Posterior cingulate gyrus (tissue), 11 donors: Measurements from ENCODE around the gene MYO18B.
A peak's percentile ranks its signal among the peaks of the same experiment; 100 is the strongest.

Source experiments
- DNase-seq, 10 donors: peaks; one replicate each; pipeline versions ENCODE4 v3.0.0 to v3.0.0-alpha.2; 2020 to 2021; ENCODE audit warnings: mixed read lengths in 3 of 10
- intact Hi-C: fragments of 100-400 bp; cut with DNase I; formaldehyde crosslinking; loops from one replicate; pipeline ENCODE4 v1.15.1; 2023

The MYO18B gene

DNA sequence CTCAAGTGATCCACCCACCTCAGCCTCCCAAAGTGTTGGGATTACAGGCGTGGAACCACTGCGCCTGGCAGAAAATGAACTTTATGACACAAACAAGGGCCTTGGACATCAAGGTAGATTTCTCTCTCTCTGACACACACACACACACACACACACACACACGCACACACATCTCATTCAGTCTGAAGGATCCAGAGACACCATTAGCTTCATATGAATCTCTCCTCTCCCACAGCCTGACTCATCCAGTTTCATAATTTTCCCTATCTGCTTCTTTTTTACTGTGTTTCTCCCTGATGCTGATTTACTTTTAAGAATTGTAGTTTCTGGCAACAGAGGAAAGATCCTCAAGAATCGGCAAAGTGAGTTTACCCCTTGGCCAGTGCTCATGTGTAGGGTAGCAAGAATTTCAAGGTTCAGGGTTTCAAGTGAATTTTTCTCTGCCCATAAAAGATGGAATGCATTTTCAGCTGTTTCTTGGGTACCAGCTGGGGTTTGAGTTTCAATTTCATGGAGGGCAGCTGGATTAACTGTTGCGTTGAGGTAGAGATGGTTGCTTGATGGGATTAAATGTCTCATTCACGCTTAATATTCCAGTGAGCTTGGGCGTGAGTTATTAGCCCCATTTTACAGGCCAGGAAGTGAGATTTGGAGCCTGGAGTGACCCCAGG is 3.5 kb downstream of the MYO18B start:
- no peak for DNase-seq
- intact Hi-C loops, result no loop called here

DNA sequence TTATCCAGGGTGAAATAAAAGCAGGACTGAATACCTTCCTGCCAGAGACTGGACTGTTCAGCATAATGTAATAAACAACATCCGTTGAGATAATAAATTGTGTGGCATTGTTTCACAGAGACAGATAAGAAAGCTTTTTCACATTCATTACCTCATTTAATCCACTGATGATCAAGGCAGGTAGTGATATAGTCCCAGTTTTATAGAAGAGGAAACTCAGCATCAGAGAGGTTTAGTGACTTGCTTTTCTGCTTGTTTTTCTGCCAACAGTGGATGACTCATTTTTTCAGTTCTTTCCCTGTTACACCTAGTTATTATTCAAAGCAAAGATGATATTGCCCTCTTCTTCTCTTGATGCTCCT is 4.0 kb downstream of the MYO18B start:
- intact Hi-C loops, result no loop called here
- DNase-seq, result no peak

DNA sequence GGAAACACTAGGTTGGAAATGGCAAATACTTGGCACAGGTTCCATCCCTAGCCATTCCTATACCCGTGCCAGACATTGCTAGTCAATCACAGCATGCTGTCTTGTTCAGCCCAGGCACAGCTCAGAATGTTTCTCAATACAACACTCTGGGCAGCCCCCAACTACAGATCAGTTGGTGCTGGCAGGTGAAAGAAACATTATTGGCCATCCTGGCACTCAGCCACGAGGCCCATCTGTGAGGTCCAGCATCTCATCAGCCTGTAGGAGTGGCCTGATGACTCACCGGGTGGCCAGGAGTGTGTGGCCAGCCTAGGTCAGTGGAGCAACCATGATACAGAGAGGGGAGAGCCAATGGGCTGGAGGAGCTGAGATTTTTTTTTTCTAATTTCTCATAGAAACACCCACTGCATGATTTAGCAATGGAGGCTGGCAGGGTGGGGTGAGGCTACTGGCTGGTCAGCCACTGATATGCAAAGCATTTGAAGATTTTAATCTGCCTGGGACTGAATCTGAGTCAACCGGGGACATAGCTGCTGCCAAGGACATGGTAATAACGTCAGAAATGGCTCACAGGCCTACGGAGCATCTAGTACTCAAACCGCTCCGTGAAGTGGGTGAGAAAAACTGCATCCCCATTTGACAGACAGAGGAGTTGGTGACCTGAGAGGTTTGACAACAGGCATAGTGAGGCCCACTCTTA is 5.4 kb downstream of the MYO18B start:
- intact Hi-C loops, result no loop called here
- peak in 1 of 10 donors; percentile 61 for DNase-seq

DNA sequence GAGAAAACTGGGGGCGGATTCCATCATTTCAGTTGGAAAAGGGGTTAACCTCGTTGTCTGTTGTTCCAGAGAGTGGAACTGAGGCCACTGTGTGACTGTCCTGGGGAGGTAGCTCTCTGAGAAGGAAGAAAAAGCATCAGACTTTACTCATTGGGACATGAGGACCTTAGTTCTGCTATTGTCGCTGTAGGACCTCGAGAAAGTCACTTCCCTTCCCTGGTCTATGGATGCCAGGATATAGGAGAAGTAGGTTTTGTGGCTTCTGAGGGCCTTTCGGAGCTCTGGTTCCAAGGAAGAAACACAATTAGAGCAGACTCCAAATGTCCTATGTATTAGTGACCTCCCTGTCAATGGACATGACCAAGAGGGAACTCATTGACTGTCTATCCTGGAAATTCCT is 6.2 kb downstream of the MYO18B start:
- intact Hi-C loops, result no loop called here
- DNase-seq, result no peak

DNA sequence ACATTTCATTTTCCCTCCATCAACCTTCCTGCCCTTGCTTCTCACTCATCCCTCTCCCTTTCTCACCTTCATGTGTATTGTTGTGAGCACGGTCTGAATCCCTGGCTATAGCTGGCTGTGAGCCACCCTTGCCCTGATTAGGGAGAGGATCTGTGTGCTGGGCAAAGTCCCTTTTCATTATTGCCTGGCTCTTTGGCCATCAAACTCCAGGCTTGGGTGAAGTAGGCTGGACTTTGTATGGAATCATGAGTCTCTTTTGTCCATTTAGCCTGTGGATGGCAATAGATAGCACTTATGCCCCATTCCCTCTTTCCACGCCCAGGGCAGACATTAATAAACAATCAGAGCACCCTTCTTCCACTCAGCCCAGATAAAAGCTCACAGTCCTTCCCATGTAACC is 6.7 kb downstream of the MYO18B start:
- intact Hi-C loops, result no loop called here
- DNase-seq, result no peak

DNA sequence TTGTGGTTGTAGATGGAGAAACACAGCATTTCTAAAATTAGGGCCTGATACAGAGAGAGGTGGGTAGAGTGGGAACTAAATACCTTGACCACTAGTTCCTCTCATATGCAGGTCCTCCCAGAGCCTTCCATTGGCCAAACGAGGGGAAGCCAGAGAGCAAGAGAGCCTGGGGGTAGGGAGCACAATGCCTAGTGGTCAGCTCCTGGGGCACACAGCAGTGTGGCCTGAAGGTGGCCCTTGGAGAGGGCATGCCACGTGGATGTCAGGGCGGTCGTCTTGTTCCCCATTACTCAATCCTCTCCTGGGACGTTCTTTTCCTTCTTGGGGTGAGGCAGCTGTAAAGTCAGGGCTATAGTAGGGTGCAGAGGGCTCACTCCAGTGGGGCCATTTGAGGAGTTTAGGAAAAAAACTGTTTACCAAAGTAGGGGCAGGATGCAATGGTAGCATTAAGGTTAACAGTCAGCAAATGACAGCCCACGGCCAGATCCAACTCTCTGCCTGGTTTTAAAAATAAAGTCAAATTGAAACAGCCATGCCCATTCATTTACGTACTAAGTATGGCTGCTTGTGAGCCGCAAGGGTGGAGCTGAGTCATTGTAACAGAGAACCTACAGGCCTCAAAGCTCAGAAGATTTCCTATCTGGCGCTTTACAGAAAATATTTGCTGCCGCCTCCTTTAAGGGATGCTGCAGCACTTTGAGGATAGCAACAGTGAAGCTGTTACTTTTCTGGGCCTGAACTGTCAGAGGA is 7.6 kb downstream of the MYO18B start:
- intact Hi-C loops, result no loop called here
- peak in 1 of 10 donors; percentile 11 for DNase-seq

DNA sequence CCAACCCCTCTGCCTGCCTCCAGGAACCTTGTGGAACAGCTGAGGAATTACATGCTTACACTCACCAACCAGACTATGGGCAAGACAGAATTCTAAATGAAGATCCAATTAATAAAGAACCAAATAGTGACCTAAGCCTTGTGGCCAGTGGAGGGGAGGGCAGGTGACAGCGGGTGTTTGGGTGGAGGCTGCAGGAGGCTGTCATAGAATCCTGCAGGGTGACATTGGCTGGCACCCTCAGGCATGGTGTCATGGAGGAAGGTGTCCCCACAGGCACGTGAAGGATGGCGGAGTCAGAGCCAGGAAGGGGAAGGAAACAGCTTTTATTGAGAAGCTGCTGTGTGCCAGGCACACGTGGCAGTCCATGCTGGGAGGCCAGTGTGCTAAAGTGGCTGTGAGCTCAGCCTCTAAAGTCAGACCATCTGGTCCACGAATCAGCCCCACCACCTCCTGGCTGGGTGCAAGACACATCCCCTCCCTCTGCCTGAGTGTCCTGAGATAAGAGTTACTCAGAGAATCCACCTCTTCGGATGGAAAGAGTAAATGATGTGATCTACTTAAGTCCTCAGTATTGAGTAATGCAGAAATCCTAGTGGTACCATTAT is 8.7 kb downstream of the MYO18B start:
- peak in 1 of 10 donors; percentile 29 for DNase-seq
- intact Hi-C loops, result no loop called here

DNA sequence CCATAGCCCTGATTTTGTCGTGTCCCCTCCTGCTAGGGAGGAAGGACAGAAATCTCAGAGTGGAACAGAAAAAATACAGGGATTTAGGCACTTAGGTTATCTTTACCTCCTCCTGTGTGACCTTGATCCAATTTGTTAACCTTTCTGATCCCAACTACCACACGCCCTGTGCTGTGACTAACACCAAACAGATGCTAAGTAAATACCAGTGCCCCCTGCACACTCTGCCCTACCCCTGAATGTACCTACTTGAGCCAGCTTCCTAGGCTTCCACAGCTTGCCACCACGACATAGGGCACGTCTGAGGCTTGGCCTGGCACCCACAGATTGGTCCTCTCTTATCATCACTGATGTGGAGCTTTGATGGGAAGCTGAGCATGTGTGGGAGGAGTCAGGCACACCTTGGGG is 9.2 kb downstream of the MYO18B start:
- intact Hi-C loops, result no loop called here
- peak in 1 of 10 donors; percentile 22 for DNase-seq

DNA sequence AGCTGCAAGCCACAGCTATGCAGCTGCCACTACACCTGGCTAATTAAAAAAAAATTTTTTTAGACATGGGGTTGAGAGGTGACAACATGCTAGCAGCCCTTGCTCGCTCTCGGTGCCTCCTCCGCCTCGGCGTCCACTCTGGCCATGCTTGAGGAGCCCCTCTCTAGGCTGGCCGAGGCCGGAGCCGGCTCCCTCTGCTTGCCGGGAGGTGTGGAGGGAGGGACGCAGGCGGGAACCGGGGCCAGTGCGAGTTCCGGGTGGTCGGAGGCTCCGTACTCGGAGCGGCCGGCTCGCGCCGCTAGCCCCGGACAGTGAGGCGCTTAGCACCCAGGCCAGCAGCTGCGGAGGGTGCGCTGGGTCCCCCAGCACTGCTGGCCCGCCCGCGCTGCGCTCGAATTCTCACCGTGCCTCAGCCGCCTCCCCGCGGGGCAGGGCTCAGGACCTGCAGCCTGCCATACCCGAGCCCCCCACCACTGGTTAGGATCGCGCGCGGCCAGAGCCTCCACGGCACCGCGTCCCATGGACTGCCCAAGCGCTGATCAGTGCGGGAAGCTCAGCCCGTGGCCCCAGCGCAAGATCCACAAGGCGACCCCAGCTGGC is 10.7 kb downstream of the MYO18B start:
- intact Hi-C loops, result no loop called here
- DNase-seq, result peak in 1 of 10 donors; percentile 65

DNA sequence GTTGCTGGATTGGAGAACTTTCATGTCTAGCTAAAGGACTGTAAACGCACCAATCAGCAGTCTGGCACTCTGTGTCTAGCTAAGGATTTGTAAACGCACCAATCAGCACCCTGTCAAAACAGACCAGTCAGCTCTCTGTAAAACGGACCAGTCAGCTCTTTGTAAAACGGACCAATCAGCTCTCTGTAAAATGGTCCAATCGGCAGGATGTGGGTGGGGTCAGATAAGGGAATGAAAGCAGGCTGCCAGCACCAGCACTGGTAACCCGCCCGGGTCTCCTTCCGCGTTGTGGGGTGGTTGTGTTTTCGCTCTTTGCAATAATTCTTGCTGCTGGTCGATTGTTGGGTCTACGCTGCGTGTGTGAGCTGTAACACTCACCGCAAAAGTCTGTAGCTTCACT is 11.3 kb downstream of the MYO18B start:
- peak in 1 of 10 donors; percentile 39 for DNase-seq
- intact Hi-C loops, result no loop called here

DNA sequence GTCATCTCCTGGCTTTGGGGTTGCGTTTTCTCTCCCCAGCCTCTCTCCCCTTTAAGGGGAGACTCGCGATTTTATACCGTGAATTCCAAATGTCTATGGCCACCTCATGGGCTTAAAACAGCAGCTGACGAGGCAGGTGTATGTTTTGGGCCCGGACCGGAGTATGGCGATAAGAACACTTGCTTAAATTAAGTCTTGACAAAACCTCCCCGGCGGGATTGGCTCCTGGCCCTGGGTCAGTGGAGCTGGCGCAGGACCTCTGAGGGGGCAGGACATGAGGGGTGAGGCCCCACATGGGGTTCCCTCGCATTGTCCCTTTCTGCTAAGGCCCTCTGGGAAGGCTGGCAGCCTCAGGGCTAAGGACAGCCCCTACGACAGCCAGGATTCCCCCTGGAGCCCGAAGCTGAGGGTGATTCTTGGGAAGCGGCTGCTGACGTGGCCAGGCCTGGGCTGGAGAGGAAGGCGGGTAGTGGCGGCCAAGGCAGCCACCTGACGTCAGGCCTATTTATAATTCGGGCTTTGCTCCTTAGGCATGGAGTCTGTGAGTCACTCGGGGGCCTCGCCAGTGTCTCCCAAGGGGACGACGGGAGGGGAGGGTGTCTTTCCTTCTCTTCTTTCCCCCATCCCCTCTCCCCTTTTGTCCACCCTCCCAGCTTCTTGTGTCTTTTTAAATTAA is 12.7 kb downstream of the MYO18B start:
- intact Hi-C loops, result no loop called here
- DNase-seq, result peak in 1 of 10 donors; percentile 66

DNA sequence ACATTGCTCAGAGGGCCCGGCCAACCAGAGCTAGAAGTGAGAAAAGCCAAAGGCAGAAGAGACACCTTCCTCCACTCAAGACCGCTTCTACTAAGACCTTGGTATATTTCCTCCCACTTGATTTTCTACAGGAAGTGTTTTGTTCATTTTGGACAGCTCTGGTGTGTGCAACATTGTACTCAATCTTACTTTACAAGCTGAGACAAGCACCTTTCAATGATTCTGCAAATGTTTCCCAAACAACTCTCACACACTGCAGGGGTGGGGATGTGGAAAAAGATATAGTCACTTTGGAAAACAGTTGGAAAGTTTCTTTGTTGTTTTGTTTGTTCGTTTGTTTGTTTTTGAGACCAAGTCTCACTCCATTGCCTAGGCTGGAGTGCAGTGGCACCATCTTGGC is 15.7 kb downstream of the MYO18B start:
- intact Hi-C loops, result no loop called here
- DNase-seq, result no peak

DNA sequence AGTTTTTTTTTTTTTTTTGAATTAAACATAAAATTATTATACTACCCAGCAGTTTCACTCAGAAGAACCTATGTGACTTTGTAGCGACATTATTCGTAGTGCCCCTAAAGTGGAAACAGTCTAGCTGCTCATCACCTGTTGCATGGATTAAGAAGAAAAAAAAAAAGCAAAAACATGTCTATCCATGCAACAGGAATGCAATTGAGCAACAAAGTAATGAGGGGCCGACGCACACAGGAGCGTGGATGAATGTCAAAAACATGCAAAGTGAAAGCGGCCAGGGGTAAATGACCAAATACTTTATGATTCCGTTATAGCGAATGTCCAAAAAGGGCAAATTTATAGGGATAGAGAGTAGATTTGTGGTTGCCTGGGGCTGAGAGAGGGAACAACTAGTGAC is 16.3 kb downstream of the MYO18B start:
- intact Hi-C loops, result no loop called here
- DNase-seq, result peak in 1 of 10 donors; percentile 2

DNA sequence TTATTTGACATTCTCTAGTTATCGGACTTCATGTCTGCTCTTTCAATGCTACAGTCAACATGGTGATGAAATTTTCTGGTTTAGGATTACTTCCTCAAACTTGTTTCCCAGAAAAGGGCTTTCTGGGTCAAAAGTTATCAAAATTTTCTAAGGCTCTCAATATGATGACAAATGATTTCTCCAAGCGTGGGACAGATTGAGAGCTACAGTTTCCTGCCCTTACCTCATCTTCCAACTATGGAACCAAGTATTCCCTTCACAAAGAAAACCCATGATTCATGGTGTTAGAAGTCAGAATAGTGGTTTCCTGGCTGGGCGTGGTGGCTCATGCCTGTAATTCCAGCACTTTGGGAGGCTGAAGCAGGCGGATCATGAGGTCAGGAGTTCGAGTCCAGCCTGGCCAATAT is 17.8 kb downstream of the MYO18B start:
- intact Hi-C loops, result loop anchor here (10.0 kb wide), 1 partner anchor 55 kb away; no protein-coding TSS in a partner anchor
- no peak for DNase-seq

DNA sequence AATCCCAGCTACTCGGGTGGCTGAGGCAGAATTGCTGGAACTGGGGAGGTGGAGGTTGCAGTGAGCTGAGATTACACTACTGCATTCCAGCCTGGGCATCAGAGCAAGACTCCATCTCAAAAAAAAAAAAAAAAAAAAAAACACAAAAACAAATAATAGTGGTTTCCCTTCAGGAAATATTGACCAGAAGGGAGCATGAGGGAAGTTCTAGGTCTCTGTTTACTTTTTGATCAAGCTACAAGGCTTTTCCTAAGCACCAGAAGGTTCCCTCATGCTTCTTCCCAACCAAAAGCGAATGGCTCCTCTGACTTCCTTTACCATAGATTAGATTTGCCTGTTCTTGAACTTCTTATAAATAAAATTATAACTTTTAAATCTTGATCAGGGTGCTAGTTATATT is 18.3 kb downstream of the MYO18B start:
- intact Hi-C loops, result loop anchor here (10.0 kb wide), 1 partner anchor 55 kb away; no protein-coding TSS in a partner anchor
- DNase-seq, result peak in 1 of 10 donors; percentile 17

DNA sequence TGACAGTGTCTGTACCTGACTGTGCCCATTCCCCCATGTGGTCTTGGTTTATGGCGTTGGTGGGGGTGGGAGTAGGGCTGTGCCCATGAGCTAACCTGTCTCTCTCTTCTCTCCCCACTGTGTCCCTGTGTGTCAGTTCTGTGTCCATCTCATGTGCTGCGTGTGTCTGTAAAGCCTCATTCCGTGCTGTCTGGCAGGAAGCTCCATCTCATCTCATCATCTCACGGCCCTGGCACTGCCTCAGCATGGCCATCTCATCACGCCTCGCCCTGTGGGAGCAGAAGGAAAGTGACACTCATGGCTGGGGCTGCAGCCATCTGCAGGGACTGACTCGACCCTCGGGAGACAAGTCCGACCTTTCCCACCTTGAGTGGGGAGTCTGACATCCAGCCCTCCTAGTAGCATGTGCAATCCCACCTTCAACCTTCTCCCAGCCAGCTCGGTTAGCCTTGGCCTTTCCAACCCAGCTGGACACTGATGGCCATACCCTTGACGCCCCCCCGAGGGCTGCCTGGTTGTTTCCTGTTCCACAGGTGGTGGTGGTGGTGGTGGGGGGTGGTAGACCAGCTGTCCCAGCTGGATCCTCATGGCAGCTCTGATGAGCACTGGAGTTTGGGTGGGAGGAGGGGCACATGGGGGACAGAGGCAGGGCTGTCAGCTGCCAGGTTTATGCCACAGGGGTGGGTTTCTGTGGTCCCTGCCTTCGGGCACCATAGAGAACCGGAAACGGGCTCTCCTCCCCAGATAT is 19.0 kb downstream of the MYO18B start:
- DNase-seq, result peak in 2 of 10 donors; percentile 45 to 68
- intact Hi-C loops, result loop anchor here (10.0 kb wide), 1 partner anchor 56 kb away; no protein-coding TSS in a partner anchor

DNA sequence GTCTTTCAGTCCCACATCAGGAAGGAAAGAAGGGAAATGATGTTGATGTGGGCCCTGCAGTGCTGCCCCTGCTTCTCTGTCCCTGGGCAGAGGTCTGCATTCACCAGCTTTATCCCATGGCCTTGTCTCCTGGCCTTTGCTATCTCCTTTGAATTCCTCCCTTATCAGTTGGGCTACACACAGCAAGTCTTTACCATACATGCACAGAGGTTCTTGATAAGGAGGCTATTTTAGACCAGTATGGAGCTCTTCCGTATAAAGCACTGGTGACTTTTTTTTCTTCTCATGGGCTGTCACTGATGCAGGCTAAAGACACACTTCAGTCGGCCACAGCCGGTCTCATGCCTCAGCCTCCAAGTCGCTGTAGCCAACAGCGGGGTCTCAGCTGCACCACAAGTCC is 20.2 kb downstream of the MYO18B start:
- intact Hi-C loops, result loop anchor here (10.0 kb wide), 1 partner anchor 57 kb away; no protein-coding TSS in a partner anchor
- peak in 2 of 10 donors; percentile 33 to 42 for DNase-seq

DNA sequence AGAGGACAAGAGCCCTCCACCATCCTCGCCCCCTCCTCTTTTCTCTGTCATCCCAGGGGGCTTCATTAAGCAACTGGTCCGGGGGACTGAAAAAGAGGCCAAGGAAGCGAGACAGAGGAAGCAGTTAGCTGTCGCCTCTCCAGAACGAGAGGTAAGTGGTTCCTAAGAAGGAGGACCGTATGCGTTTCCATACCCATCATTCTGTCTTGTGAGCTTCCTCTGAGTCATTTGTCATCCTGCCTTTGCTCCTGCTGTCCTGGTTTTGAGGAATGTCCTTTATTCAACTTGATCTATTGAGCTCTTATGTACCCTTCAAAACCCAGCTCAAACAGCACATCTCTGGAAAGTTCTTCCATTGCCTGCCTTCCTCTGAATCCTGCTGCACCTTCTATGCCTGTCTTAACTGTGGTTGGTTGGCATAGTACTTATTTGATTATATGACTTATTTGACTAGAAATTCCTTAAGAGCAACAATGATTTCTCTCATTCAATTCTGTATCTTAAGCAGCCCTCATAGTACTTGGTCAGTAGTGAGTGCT is 21.3 kb downstream of the MYO18B start:
- intact Hi-C loops, result loop anchor here (10.0 kb wide), 1 partner anchor 59 kb away; no protein-coding TSS in a partner anchor
- no peak for DNase-seq
